GM18508 (cell line): ENCODE data around the gene ZMIZ1.

Source experiments
- ATAC-seq: cut with Tn5 transposase; IDR thresholded peaks from one replicate; pipeline ENCODE4 v1.9.1; 2021; ENCODE audit warnings: moderate number of reproducible peaks; ENCODE audit not compliant: insufficient read depth, unreplicated experiment

Gene ZMIZ1

DNA sequence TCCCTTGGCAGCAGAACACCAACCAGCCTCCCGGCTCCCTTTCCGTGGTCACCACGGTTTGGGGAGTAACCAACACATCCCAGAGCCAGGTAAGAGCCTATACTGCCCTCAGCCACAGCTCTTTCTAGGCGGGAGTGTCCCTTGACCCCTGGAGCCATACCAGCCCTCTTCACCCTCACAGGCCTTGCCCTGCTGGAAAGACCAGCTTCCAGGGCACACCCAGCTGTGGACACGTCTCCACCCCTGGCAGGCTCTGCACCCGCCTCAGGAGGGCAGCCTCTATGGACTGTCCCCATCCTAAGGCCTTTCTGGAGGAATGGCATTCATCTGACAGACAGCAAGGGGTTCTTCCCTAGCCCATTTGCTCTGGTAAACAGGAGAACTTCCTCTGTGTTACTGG is 221.0 kb downstream of the ZMIZ1 start:
- no peak for ATAC-seq

DNA sequence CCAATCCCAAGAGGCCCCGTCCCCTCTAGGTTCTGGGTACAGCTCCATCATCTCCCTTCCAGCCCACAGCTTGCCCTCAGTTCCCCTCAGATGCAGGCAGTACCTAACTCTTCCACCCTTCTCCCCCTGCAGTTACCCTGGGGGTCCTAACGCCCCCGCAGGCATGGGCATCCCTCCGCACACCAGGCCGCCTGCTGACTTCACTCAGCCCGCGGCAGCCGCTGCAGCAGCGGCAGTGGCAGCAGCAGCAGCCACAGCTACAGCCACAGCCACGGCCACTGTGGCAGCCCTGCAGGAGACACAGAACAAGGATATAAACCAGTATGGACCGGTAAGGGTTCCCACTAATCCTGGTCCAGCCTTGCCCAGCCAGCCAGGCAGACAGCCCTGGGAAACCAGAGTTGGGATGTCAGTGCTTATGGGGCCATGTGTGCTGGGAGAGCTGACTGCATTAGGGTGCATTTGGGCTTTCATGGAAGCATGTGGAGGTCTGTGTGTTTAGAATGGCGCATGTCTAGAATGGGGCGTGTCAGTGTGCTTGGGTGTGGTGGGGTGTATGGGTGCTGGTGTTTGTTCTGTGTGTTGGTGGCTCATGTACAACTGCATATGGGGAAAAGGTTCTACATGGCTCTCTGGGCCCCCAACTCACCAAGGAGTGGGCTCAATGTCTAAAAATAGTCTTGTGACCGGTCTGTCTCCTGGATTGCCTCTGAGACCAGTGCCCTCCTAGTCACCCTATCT is 223.4 kb downstream of the ZMIZ1 start:
- ATAC-seq, result no peak

DNA sequence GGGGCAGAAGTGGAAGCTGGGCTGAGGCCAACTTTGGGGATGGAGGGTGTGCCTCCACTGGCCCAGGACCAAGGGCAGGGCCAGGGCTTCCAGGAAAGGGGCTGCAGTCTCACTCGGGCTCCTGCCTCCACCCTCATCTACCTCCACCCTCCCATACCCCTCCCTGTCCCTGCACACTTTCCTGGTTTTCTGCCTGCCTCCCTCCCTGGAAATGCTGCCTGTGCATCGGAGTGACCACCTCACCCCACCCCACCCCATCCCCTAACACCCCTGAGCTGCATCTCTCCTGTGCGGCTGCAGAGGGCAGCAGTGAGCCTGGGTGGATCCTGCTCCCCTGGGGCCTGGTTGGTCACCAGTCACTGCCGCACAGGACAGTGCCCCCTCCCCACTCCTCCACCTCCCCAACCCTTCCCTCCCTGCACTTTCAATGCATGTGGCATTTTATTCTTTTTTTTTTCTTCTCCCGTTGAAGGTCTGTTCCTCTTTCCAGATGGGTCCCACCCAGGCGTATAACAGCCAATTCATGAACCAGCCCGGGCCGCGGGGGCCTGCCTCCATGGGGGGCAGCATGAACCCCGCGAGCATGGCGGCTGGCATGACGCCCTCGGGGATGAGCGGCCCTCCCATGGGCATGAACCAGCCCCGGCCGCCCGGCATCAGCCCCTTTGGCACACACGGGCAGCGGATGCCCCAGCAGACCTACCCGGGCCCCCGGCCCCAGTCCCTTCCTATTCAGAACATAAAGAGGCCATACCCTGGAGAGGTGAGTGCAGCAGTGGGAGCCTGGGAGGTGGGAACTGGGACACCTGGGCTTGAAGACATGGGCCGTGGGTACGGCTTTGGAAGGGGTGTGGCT is 224.4 kb downstream of the ZMIZ1 start:
- ATAC-seq, result no peak

DNA sequence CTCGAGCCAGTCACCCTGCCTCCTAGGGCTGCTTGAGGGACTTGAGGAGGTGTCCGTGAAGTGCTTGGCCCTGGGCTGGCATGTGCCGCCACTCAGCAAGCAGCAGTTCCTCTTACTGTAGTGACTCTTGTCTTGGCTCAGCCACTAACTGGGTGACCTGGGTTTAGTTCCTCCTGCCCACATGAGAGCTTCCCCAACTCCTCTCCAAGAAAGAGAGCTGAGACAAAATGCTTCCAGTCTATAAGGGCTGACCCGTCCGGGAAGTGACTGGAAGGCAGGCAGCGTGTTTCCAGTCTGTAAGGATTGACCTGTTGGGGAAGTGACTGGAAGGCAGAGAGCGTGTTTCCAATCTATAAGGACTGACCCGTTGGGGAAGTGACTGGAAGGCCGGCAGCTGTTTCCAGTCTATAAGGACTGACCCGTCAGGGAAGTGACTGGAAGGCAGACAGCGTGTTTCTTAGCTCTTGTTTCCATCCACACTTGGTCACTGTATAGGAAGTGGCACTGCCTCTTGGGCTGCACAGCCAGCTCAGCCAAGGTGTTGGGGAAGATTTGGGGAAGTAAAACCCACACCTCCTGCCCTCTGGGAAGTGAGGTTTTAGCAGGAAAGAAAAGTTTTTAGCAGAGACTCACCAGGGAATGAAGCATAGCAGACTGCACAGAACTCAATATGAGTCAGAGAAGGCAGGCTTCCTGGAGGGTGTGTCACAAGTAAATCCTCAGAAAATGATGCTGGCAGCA is 225.2 kb downstream of the ZMIZ1 start:
- no peak for ATAC-seq

DNA sequence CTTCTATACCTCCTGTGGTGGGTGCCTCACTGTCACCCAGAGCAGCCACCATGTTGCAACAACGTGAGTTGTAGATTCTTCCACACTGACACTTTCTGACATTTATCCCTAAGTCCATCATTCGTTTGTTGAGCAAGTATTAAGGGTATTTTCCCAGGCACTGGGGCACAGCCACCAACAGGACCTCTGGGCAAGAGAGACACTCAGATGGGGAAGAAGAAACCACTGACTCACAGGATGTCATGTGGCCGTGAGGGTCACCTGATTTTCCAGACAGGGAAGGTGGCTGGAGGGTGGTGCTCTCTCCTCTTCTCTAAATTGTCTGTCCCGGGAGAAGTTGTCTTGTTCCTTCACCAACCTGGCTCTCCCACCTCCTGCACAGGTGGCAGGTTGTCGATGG is 226.8 kb downstream of the ZMIZ1 start:
- no peak for ATAC-seq

DNA sequence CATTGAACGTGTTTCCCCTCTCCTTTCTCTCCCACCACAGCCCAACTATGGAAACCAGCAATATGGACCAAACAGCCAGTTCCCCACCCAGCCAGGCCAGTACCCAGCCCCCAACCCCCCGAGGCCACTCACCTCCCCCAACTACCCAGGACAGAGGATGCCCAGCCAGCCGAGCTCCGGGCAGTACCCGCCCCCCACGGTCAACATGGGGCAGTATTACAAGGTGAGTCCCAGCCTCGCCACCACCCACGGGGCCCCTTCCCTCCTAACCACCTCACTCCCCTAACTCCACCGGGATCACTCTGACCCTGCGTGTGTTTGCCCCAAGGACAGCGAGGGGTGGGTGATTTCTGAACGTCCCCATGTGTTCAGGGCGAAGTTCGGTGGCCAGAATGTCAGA is 227.7 kb downstream of the ZMIZ1 start:
- no peak for ATAC-seq

DNA sequence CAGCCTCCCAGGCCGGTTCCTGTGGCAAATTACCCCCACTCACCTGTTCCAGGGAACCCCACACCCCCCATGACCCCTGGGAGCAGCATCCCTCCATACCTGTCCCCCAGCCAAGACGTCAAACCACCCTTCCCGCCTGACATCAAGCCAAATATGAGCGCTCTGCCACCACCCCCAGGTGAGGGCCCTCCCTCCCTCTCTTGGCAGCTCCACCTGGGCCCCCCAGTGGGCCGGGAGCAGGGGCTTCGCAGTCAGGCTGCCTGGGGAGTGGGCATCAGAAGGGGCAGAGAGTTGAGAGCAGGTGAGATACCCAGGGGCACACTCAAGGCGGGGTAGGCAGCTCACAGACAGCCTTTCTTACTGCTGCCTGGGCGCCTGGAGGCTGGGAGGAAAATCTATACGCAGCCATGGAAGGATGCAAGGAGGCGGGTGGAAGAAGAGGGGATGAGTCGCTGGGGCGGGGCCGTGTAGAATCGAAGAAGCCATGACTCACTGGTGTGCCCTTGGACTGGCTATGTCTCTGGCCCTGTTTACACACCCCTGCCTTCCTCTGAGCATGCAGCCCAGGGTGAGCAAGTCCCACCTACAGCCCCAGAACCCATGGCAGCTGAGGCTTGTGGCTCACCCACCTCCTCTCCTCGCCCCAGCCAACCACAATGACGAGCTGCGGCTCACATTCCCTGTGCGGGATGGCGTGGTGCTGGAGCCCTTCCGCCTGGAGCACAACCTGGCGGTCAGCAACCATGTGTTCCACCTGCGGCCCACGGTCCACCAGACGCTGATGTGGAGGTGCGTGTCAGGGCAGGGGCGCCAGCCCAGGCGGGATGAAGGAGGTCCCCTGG is 229.9 kb downstream of the ZMIZ1 start:
- no peak for ATAC-seq

DNA sequence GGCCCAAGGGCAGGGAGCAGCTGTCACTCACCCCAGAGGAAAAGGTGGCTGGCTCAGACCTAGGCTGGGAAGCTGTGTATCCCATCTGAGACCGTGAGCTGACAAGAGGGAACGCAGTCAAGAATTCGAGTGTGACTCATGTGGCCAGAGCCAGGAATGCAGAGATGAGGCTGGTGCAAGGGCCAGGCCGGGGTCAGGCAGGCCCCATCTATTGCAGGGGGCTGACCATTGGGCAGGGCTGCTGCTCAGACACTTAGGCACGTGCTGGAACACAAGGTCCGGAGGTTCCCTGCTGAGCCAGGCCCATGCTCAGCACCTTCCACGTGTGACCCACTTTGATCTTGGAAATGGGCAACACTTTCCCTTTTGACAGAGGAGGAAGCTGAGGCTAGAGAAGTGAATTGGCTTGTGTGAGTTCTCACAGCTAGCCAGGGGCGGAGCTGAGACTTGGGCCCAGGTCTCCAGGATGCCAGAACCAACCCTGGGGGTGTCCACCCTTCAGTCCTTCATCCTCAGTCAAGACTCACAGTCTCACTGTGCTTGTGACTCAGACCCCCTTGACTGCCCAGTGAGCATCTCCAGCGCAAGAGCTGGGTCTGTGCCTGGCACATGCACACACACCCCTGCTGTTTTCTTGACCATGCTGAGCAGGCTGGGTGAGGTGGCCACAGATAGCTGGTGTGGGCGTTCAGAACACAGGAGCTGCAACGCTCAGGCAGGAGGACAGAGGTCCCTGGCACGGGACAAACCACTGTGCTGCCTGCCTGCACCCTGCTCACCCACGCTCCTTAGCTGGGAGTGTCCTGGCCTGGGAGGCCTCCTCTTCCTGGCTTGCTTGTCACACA is 230.9 kb downstream of the ZMIZ1 start:
- no peak for ATAC-seq

DNA sequence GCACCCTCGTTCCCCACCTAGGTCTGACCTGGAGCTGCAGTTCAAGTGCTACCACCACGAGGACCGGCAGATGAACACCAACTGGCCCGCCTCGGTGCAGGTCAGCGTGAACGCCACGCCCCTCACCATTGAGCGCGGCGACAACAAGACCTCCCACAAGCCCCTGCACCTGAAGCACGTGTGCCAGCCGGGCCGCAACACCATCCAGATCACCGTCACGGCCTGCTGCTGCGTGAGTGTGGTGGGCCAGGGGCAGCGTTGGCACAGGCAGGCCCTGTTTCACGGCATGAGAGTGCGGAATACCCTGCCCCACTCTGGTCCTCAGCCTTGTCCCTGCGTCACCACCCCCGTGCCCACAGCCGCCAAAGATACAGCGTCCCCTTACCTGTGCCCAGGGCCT is 231.9 kb downstream of the ZMIZ1 start:
- ATAC-seq, result no peak

DNA sequence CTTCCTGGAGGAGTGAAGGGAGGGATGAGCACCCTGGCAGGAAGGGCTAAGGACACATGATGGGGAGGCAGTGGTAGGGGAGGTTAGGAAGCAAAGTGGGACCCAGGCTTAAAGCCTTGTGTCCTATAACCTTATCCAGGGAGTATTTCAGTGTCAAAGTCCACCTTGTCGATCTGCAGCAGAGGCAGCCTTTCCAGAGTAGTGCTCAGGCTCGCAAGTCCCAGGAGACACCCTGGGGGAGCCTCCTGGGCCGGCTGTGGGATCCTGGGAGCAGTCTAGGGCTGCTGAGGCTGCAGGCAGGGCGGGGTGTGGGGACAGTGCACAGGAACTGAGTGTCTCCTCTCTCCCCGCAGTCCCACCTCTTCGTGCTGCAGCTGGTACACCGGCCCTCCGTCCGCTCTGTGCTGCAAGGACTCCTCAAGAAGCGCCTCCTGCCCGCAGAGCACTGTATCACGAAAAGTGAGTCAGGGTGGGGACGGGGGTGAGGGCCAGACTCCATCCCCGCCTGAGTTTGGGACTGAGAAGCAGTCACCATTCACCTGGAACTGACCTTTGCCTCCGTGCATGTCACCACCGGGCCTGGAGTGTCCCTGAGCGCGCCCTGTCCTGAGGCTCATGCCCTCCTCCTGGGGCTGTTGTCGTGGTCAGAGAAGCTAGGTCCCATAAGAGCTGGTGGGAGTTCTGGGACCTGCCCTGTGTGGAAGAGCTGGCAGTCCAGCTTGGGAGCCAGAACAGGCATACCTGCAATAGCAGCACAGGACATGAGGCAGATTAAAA is 233.2 kb downstream of the ZMIZ1 start:
- ATAC-seq, result no peak

DNA sequence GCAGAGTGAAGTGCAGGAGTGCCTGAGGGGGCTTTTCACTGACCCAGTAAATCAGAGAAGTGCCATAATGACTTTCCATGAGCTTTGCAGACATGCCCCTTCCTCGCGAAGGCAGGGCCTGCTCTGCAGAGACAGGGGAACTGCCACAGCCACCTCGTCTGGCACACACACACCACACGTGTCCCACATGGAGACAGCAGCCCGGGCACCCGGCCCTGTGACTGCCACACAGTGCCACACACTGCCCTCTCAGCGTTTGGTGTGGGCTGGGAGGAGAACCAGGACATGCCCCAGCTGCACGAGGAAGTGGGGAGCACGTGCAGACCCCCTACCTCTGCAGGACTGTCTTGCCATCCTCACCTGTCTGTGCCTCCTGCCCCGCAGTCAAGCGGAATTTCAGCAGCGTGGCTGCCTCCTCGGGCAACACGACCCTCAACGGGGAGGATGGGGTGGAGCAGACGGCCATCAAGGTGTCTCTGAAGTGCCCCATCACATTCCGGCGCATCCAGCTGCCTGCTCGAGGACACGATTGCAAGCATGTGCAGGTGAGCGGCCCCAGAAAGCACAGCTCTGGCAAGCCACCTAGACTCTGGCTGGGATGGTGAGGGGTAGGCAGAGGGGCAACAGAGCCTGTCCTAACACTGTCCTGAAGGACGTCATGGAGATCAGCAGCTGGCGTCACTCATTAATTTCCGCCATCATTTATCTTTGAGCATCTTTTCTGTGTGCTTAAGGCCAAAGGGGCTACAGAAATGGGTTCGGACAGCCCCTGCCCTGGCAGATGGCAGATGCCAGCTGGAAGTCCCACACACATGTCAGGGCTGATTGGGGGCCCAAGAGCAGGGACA is 235.1 kb downstream of the ZMIZ1 start:
- no peak for ATAC-seq

DNA sequence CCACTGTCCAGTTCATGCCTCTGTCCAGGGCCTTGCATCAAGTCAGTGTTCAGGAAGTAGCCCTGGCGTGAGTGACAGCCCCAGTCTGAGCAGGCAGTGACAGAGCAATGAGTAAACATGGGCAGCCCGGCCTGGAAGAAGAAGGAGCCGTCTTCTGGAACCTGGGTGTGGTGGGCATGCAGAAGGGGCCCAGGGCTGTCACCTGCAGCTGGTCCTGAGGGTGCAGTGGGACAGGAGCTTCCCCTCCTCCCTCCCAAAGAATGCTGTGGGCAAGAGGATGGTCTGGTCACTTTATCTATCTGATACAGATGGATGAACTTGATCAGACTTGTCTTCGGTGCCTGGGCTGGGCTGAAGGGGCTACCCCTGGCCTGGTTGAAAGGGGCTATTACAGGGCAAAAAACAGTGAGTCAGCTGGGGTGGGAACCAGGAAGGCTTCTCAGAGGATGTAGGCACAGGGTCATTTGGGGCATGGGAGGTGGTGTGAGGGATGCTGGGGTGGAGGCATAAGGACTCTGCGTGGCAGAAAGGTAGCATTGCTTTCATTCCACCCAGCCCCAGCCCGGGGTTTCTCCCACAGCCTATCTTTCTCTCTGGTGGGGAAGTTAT is 235.8 kb downstream of the ZMIZ1 start:
- no peak for ATAC-seq

DNA sequence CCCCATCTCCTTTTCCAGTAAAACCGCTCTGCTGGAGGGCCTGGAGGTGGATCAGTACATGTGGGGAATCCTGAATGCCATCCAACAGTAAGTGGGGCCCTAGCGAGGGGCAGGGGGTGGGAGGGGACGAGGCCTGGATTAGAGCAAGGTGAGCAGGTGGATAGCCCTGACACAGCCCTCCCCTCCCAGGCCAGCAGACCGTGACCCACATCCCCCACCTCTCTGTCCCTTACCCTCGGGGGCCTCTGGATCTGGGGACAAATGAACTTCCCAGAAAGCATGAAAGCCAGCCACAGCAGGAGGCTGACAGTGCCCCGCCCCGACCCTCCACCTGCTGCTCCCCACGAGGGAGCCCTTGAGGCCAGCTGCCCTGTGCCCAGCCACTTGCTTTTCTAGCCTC is 236.7 kb downstream of the ZMIZ1 start:
- ATAC-seq, result no peak

DNA sequence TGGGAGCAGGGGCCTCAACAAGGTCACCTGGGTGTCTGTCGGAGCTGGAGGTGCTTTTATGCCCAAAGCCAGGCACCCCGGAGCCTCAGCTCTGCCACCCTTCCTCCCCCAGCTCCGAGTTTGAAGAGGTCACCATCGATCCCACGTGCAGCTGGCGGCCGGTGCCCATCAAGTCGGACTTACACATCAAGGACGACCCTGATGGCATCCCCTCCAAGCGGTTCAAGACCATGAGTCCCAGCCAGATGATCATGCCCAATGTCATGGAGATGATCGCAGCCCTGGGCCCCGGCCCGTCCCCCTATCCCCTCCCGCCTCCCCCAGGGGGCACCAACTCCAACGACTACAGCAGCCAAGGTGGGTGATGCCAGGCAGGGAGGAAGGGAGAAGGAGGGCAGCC is 237.2 kb downstream of the ZMIZ1 start:
- no peak for ATAC-seq

DNA sequence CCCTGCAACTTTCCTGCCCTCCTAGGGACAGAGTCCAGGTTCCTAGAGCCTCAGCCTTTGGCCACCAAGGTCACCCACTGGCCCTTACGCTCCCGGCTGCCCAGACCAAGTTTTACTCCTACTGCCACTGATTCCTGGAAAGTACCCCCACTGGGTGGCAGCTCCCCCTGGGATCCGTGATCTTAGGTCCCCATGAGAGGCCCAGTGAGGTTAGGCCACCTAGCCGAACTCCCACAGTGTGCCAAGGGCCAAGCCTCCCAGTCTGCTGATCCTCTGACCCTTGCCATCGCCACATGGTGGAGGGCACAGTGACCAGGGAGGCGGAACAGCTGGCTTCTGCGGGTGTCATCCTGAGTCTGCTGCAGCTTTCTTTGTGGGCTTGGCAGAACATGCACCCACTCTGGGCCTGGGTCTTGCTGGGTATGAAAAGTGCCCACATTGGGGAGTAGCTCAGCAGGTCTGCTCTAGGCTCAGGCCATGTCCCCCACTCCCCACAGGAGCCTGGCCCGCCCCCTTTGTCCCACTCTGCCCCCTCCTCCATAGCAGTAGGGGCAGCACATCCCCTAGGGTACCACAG is 238.0 kb downstream of the ZMIZ1 start:
- ATAC-seq, result no peak

DNA sequence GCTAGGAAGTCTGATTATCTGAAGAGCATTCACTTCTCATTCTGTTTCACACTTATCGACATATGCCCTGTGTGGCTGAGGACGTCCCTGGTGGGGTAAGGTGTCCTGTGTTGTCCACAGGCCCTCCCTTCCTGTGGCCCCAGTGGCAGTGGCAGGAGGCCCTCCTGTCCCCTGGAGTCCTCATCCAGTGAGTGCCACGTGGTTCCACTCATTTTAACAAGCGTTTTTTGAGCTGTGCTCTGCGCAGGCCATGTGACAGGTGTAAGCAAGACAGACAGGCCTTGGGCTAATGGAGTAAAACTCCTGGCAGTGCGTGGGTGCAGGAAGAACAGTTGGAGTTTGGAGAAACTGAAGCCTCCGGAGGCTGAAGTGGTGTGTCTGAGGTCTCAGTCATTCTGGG is 239.2 kb downstream of the ZMIZ1 start:
- no peak for ATAC-seq
